ENCODE results near the gene KRT83. TPM values are rescaled to one million over a fixed set of nuclear protein-coding genes. Genes with fewer than 3 reads are reported as not detected.

Gene KRT83
- total RNA-seq, 4 donors from 2014 or later, result not detected

DNA sequence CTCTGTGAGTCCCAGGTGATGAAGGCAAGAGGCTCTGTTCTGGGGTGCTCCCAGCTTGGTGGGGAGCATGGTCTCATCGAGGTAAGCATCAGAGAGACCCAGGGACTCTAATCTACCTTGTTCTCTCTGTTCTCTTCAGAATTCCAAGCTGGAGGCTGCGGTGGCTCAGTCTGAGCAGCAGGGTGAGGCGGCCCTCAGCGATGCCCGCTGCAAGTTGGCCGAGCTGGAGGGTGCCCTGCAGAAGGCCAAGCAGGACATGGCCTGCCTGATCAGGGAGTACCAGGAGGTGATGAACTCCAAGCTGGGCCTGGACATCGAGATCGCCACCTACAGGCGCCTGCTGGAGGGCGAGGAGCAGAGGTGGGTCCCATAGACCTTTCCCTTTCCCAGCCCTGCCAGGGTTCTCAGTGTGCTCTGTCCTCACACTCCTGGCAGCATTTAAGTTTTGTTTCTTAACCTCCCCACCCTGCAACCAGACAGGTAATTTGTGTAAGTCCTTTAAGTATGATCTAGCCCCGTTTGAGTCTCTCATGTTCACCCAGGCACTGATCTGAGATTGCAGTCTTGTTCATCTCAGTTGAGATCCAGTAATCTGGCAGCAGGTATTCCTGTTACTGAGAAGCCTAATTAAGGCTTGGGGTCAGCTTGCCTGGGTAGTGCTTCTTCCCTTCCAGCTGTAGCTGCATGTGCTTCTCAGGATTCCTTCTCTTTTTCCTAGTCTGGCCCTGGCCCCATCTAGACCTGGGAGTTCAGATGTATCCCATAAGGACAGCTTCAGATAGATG lies 15.1 kb downstream of the KRT83 start:
- TF ChIP-seq CTCF (IDR thresholded peaks at IDR 0.05; ENCODE audit: low read depth), result no peak

DNA sequence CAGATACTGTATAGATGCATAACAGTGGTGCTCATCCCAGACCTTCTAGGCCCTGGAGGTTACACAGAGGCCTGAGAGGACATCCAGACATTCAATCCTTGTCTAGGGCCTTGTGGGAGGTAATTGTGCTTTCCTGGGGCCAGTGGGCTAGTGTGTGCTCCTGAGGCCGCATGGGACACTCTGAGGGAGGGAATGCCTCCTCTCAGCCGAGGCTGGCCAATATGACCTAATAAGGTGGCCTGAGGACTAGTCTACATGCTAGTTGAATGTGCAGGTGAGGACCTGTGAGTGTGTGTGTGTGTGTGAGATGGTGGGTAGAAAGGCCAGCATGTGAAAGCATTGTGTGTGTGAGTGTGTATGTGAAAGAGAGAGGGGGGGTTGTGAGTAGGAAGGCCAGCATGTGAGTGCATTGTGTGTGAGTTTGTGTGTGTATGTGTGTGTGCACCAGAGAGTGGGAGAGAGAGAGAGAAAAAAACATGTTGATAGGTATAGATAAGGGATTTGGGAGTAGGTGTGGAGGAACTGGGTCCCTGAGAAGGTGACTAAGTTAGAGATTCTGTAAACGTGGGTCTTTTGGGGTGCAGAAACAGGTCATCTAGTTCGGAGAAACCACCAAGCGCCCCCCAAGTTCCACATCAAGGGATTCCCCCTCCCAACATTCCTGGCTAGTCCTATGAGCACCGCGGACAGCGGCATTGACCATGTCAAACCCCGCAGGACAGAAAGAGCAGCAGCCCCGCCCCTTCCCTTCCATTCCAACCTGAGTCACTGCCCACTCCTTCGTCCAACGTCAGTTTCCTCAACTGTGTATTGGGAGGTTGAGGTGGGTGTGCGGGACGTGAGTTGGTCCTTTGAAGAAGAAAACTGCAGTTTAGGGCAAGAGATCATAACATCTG lies 20.2 kb downstream of the KRT83 start:
- TF ChIP-seq CTCF (IDR thresholded peaks at IDR 0.05; ENCODE audit: low read depth), result no peak

GRCh38 chr12:52298677-52299190 lies 22.5 kb downstream of the KRT83 start:
- TF ChIP-seq CTCF (IDR thresholded peaks at IDR 0.05; ENCODE audit: low read depth), result no peak

GRCh38 chr12:52296572-52297215 lies 24.5 kb downstream of the KRT83 start:
- TF ChIP-seq CTCF (IDR thresholded peaks at IDR 0.05; ENCODE audit: low read depth), result no peak

DNA sequence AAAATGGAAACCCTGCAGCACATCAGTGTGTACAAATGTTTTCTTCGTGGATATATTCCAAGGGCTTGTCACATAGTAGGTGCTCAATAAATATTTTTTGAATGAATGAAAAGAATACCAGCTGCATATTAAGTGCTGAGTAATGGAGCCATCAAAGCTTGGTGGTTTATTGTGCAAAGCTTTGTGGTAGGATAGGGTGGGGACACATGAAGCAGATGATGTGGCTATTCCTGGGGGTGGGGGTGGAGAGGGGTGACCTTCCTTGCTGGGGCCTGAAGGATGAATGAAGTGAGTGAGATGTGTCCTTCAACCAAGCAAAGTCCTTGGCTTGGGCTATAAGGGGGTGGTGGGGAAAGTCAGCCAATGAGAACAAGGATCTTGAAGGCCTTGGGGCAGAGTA lies 25.5 kb downstream of the KRT83 start:
- TF ChIP-seq CTCF (IDR thresholded peaks at IDR 0.05; ENCODE audit: low read depth), result no peak

DNA sequence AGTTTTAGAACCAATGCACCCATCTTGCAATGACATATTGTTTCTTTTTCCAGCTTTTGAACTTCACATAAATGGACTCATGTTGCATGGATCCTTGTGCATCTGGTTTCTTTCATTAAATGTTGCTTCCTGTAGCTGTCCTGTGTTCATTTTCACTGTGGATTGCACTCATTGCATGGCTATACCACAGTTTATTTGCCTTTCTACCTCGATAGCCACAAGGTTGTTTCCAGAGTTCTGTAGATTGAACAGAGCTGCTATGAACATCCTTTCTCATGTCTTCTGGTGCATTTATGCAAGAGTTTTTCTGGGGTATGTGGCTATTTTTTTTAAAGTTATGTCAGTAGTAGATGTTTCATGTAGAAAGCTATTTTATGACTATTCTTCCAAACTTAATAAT lies 26.4 kb downstream of the KRT83 start:
- TF ChIP-seq CTCF (IDR thresholded peaks at IDR 0.05; ENCODE audit: low read depth), result no peak

Measured in subcutaneous adipose tissue (tissue), 4 donors.